Fibroblast of the aortic adventitia (primary cell): ENCODE results near the gene ZSCAN30. TPM values are rescaled to one million over a fixed set of nuclear protein-coding genes. Genes with fewer than 3 reads are reported as not detected.
A peak's percentile ranks its signal among the peaks of the same experiment; 100 is the strongest.

Experiments
- DNase-seq: peaks from one replicate; pipeline ENCODE4 v3.0.0-alpha.2; 2010; ENCODE audit warnings: low read depth
- H3K4me3 ChIP-seq: 2 replicates; pipeline ENCODE4 v1.5.1; 2011; ENCODE audit warnings: low read depth, mild to moderate bottlenecking, control low read depth, low read length, moderate library complexity
- CTCF ChIP-seq: IDR thresholded peaks from 2 replicates; pipeline ENCODE4 v1.5.1; 2011; ENCODE audit warnings: mild to moderate bottlenecking, low read length, control low read depth, inconsistent platforms; ENCODE audit not compliant: insufficient read depth
- total RNA-seq: library from RNA; depleted of rRNA; stranded (reverse); fragments of >200 nt; gene quantifications from 2 replicates; pipeline ENCODE4 v1.2.3, GENCODE V29; 2012; ENCODE audit warnings: low replicate concordance

Gene ZSCAN30
- total RNA-seq, 1 donor, result 22.6 TPM

DNA sequence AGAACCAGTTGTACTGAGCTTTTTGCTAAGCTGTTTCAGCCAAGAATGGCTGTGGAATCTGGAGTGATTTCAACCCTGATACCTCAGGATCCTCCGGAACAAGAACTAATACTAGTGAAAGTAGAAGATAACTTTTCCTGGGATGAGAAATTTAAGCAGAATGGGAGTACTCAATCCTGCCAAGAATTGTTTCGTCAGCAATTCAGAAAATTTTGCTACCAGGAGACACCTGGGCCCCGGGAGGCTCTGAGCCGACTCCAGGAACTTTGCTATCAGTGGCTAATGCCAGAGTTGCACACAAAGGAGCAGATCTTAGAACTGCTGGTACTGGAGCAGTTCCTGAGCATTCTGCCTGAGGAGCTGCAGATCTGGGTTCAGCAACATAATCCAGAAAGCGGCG, 47.6 kb downstream of the ZSCAN30 start:
- no peak for DNase-seq
- TF ChIP-seq CTCF, result no peak
- no peak overlapping the region for H3K4me3 ChIP-seq

DNA sequence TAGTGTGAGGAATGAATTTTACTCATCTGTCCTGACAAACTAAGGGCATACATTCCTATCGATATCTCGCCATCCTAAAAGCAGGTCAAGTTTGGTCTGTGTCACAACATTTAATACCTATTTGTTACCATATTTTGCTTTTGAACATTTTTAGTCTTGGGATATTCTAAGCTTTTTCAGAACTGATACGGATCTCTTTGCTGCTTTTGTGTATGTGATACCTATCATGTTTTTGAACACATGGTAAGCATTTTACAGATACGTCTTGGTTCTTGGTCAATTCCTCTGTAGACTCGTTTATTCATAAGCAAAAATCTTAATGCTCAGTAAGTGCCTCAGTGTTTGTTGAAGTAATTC, 48.6 kb downstream of the ZSCAN30 start:
- no peak for TF ChIP-seq CTCF
- peak overlapping the region; percentile 82 for H3K4me3 ChIP-seq
- DNase-seq, result no peak

DNA sequence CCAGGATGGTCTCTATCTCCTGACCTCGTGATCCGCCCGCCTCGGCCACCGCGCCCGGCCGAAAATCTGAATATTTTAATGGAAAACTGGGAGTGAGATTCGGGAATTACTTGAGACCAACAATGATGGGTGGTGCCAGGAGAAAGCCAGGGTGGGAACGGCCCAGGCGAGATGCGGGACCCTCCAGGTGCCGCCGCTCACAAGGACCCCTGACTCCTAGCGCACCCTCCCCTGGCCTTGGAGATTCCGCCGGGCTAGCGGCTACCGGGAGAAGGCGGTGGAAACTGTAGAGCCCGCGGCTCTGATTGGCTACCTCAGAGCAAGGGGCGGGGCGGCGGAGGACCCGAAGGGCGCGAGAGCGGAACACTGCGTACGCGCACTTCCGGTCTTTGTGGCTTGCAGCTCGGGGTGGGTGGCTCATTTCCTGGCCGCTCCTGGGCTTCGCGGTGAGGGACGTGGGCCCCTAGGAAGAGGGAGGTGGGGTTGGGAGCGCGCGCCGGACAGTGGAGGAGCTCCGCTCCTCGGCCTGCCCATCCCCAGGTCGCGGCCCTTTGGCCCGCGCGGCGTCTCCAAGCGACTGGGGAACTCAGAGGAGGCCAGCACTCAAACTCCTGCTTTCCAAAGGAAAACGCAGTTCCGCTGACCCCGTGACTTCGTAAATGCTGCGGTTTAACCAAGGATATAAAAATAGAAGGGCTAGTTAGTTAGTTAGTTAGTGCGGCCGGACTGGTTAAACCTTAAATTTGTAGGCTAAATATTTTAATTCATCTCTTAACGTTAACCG, 49.2 kb downstream of the ZSCAN30 start, which contains the start of gene ZNF397:
Gene ZNF397 (plus strand): TSS at position 371 of the 784 bp plus-strand sequence. CDS start 1,437 bp downstream, outside the sequence.
- DNase-seq, result peak; percentile 95
- H3K4me3 ChIP-seq, result peak within 1 kb of the TSS; percentile 82
- TF ChIP-seq CTCF, result no peak

DNA sequence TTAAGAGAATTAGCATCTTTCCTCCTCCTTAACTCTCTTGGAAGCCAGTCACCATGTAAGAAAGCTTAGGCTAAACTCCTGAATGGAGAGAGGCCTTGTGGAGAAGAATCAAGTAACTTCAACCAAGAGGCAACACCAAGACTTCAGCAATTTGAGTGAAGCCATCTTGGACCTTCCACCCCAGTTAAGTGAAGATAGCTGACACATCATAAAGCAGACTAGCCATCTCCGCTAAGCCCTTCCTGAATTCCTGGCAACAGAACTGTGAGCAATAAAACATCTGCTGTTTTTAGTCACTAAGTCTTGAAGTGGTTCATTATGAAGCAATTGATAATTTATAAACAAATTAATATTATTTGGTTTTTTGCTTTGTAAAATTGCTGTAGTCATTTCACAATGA, 50.7 kb downstream of the ZSCAN30 start:
- no peak overlapping the region for H3K4me3 ChIP-seq
- no peak for DNase-seq
- TF ChIP-seq CTCF, result no peak

DNA sequence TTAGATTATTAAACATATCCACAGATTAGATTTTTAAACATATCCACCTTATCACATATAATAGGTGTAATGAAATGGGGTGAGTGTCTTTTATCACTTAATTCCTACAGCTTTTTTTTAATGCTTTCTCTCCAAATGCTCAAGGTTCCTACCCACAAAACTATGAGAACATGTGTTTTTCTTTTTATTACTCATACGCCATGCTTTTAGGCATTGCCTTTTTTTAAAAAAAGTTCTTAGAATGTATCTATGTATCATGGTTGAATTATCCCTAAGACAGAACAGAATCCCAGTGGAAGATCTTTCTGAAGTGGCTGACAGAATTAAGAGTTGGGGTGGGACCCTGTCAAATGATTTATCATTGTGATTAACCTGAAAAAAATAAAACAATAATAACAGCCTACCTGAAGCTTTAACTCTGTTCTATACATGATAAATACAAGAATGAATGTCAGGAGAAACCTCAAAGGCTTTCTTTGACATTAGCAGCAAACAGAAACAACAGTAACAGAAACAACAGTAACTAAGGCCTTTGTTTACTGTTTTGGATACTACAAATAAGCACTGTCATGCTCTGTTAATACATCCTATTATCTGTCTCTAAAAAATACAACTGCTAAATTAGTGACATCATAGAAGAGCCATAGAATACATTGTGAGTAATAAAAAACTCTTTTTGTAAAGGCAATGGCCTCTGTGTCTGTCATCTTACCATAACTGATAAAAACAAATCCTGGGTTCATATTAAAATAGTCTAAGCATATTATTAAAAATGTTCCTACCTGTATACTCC, 53.3 kb downstream of the ZSCAN30 start:
- no peak overlapping the region for H3K4me3 ChIP-seq
- no peak for DNase-seq
- no peak for TF ChIP-seq CTCF

DNA sequence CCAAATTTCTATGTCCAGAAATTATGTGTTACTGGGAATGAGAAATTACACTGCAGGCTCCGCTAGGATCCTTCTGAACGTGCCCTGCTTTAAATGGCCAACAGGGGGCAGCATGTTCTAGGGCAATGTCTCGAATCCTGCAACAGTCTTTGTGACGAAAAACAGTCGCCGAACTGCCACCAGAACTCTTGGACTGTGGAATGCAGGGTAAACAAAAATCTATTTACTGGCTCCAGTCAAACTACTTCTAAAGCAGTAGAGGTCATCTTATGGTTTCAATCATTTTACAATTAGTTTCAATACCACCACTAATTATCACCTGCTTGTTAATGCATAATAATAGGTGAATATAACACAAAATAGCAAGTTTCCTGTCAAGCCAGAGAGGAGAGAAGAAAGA, 59.0 kb downstream of the ZSCAN30 start:
- DNase-seq, result peak; percentile 78
- TF ChIP-seq CTCF, result peak; percentile 92
- H3K4me3 ChIP-seq, result peak overlapping the region; percentile 26
